ENCODE results near the gene BHMT.
"Not testable (repeated sequence)": the region's sequence is repeated elsewhere in the genome, so short reads cannot be mapped to it uniquely, and the experiment has no call there.

The BHMT gene

GRCh38 chr5:79149433-79149832, 37.8 kb downstream of the BHMT start:
- no peak for TF ChIP-seq CTCF (conservative IDR thresholded peaks at IDR 0.05)
- H3K27ac ChIP-seq: no peak overlapping the region

DNA sequence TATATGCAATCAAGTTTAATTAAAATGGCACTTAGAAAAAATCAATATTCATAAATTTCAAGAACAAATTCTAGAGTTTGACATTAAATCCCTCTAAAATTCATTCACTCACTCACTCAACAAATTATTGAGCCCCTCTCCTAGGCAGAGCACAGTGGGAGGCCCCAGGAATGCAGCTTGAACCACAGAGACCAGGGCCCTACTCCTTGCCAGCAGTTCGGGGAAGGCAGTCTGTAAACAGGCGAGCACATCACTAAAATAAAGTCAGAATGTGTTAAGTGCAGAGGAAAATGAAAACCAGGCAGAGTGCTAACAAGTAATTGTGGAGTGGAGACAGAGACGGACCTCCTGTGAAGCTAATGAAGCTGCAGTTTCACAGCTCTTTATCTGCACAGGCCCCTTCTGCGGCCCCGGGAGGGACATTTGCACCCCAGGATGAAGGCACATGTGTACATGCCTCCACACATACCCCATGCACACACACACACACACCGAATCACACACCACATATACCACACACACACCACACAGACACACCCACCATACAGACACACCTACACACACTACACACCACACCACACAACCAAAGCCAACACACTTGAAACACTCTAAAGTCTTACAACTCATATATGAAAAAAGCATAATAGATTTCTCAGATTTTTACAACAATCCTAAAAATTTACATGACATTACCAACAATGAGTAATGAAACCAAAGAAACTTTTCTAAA, 40.5 kb downstream of the BHMT start:
- no peak for TF ChIP-seq CTCF (conservative IDR thresholded peaks at IDR 0.05)
- H3K27ac ChIP-seq: no peak overlapping the region

DNA sequence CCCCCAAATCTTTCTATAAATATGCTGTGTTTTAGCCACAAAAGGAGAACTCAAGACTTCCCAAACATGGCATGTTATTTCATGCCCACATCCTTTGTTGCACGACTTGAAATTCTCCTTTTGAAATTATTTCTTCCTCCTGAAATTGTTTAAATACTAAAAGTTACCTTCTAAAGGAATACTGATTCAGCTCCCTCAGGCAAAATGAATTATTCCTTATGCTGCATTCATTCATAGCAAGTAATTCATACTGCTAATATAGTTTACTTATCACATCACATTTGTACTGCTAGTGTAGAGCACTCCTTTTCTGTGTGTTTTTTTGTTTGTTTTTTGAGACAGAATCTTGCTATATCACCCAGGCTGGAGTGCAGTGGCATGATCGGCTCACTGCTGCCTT, 45.7 kb downstream of the BHMT start:
- TF ChIP-seq CTCF (conservative IDR thresholded peaks at IDR 0.05): no peak
- no peak overlapping the region for H3K27ac ChIP-seq

- not testable (repeated sequence) for H3K27ac ChIP-seq
These were observed 50.0 kb downstream of the BHMT start for GRCh38 chr5:79161647-79162046.

- no peak for TF ChIP-seq CTCF (conservative IDR thresholded peaks at IDR 0.05)
- no peak overlapping the region for H3K27ac ChIP-seq
These were observed 56.4 kb downstream of the BHMT start for GRCh38 chr5:79168031-79168430.

- TF ChIP-seq CTCF (conservative IDR thresholded peaks at IDR 0.05): no peak
- H3K27ac ChIP-seq: peak overlapping the region; percentile 90; the same call in 1 of the 2 replicates
These were observed 59.1 kb downstream of the BHMT start for GRCh38 chr5:79170661-79171060.

- TF ChIP-seq CTCF (conservative IDR thresholded peaks at IDR 0.05): no peak
- H3K27ac ChIP-seq: peak overlapping the region; percentile 90
These were observed 60.1 kb downstream of the BHMT start for GRCh38 chr5:79171635-79172245.

DNA sequence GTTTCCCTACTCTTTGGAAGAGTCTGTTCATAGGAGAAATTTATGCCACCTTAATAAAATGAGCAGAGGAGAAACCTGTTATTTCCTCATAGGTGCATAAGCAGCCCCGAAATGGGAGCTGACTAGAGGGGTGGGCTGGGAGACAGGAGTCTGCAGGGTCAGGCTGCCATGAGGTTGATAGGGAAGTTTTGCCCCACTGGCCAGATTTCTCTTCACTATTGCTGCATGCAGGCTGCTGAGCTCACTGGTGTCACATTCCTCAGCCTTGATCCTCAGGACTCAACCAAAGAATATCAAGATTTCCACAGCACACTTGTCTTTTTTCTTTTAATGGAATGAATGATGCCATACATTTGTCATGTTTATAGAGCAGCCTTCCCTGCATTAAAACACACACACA, 60.7 kb downstream of the BHMT start:
- H3K27ac ChIP-seq: peak overlapping the region; percentile 90
- TF ChIP-seq CTCF (conservative IDR thresholded peaks at IDR 0.05): no peak

Measured in VCaP (cell line).